ENCODE results near the gene CDK18.

Gene CDK18

GRCh38 chr1:205538235-205538840 is 33.9 kb downstream of the CDK18 start:
- DNase-seq (ENCODE audit: low spot score) = no peak

GRCh38 chr1:205541161-205541886 is 36.9 kb downstream of the CDK18 start:
- no peak for DNase-seq (ENCODE audit: low spot score)

GRCh38 chr1:205542367-205542766 is 37.9 kb downstream of the CDK18 start:
- DNase-seq (ENCODE audit: low spot score) = no peak

GRCh38 chr1:205543351-205544301 is 39.2 kb downstream of the CDK18 start:
- peak; percentile 42 for DNase-seq (ENCODE audit: low spot score)

- no peak for DNase-seq (ENCODE audit: low spot score)
Measured at GRCh38 chr1:205545001-205545919, 40.8 kb downstream of the CDK18 start.

- DNase-seq (ENCODE audit: low spot score) = no peak
Measured at GRCh38 chr1:205545991-205546390, 41.5 kb downstream of the CDK18 start.

- no peak for DNase-seq (ENCODE audit: low spot score)
Measured at GRCh38 chr1:205546541-205546940, 42.1 kb downstream of the CDK18 start.

GRCh38 chr1:205547936-205548827 is 43.7 kb downstream of the CDK18 start:
- DNase-seq (ENCODE audit: low spot score) = no peak

GRCh38 chr1:205554026-205554811 is 49.8 kb downstream of the CDK18 start:
- DNase-seq (ENCODE audit: low spot score) = no peak

GRCh38 chr1:205561501-205562203 is 57.2 kb downstream of the CDK18 start:
- no peak for DNase-seq (ENCODE audit: low spot score)

- no peak for DNase-seq (ENCODE audit: low spot score)
Measured at GRCh38 chr1:205563927-205564441, 59.5 kb downstream of the CDK18 start.

- DNase-seq (ENCODE audit: low spot score) = no peak
Measured at GRCh38 chr1:205565799-205566198, 61.3 kb downstream of the CDK18 start.

- DNase-seq (ENCODE audit: low spot score) = no peak
Measured at GRCh38 chr1:205567716-205568115, 63.2 kb downstream of the CDK18 start.

- DNase-seq (ENCODE audit: low spot score) = no peak
Measured at GRCh38 chr1:205568135-205568468, 63.6 kb downstream of the CDK18 start.

GRCh38 chr1:205568469-205569361 is 64.2 kb downstream of the CDK18 start:
- no peak for DNase-seq (ENCODE audit: low spot score)

GRCh38 chr1:205569411-205570172 is 65.1 kb downstream of the CDK18 start:
- no peak for DNase-seq (ENCODE audit: low spot score)

- no peak for DNase-seq (ENCODE audit: low spot score)
Measured at GRCh38 chr1:205570173-205570501, 65.7 kb downstream of the CDK18 start.
